SK-N-SH treated with all-trans-retinoic acid at 6 μM for 48 hours (cell line): ENCODE data around the gene CD2.

ENCODE experiments used
- OSR1 ChIP-seq: fragments of 250-450 bp; sonication (Bioruptor Pico); IDR thresholded peaks from 2 replicates; pipeline ENCODE4 v1.8.0; 2022; ENCODE audit warnings: moderate library complexity, mild to moderate bottlenecking, inconsistent platforms
- PATZ1 ChIP-seq: fragments of 250-450 bp; sonication (Bioruptor Pico); IDR thresholded peaks from 2 replicates; pipeline ENCODE4 v1.8.0; 2020; ENCODE audit warnings: mild to moderate bottlenecking, moderate library complexity, borderline replicate concordance
- ZC3H10 ChIP-seq: fragments of 250-450 bp; sonication (Bioruptor Pico); IDR thresholded peaks from 2 replicates; pipeline ENCODE4 v1.5.1; 2021; ENCODE audit warnings: mild to moderate bottlenecking, moderate library complexity
- ZNF70 ChIP-seq: fragments of 450-650 bp; formaldehyde crosslinking; IDR thresholded peaks from 2 replicates; pipeline ENCODE4 v1.5.0; 2020; ENCODE audit warnings: mild to moderate bottlenecking, moderate library complexity

- TF ChIP-seq OSR1, result no peak
- TF ChIP-seq ZC3H10 (CRISPR knock-in tag), result no peak
- no peak for TF ChIP-seq ZNF70 (CRISPR knock-in tag)
- TF ChIP-seq PATZ1 (CRISPR knock-in tag), result no peak
These were observed 37.8 kb upstream of the CD2 start for GRCh38 chr1:116716391-116716790.
